HS-5 (cell line): ENCODE results near the gene EIF3C.
"Not testable (repeated sequence)": the region's sequence is repeated elsewhere in the genome, so short reads cannot be mapped to it uniquely, and the experiment has no call there.

ENCODE experiments used
- DNase-seq: peaks from one replicate; pipeline ENCODE4 v3.0.0-alpha.2; 2012; ENCODE audit warnings: low read depth

The EIF3C gene

DNA sequence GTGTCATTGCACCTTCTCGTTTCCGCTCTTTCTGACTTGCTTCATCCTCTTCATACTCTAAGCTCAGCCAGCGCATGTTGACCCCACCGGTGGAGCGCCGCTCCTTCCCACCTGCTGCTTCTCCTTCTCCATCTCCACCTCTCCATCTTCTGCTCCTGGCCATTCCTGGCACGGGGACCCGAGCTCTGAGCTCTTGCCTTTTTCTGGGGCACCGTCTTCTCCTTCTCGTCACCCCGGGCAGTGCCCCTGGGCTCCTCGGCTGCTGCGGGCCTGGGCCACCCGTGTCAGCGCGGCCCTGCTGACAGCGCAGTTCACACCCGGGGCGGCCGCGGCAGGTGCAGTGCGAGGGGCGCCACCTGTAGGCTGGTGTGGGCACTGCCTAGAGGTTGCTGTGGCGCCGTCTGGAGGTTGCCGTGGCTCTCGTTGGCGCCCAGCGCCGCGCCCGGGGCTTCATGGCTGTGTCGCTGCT is 38.8 kb downstream of the EIF3C start:
- not testable (repeated sequence) for DNase-seq

DNA sequence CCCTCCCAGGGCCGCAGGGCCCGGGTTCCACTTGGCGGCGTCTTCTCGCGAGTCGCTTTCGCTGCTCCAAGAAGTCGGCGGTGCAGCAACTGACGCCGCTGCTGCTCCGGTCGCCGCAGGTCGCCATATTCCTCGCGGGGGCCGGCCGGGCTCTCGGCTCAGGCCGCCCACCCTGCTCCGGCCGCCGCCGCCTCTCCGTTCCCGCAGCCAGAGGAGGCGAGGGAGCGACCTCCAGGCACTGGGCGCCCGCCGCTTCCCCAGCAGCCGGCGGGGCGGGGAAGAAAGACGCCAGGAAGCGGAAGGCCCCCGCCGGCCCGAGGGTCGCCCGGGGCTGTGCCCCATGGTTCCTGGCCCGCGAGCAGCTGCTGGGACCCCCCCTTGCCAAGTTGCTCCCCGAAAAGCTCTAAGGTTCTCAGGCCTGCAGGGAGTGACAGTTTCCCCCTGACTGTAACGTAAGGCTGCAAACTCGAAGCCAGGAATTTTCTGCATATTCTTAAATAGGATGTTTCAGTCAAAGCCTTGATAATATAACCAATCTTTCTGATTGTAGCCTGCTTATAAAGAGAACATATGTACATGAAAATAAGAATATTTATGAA is 39.3 kb downstream of the EIF3C start:
- DNase-seq: not testable (repeated sequence)

DNA sequence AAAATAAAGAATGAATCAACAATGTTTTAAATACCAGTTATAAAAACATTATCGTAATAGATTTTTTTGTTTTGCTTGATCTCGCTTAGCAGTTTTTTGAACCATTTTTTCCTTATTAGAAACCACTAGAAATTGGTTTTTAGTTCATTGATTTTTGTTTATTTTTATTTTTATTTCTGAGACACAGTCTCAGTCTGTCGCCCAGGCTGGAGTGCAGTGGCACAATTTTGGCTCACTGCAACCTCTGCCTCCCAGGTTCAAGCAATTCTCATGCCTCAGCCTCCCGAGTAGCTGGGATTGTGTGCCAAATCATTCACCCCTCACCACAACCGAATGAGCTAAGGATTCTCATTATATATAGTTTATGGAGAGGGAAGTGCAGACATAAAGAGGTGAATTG is 40.2 kb downstream of the EIF3C start, which contains the start of gene NPIPB9:
TSS of gene NPIPB9 (plus strand) at position 301 of the 400 bp plus-strand sequence.
- DNase-seq: not testable (repeated sequence)

DNA sequence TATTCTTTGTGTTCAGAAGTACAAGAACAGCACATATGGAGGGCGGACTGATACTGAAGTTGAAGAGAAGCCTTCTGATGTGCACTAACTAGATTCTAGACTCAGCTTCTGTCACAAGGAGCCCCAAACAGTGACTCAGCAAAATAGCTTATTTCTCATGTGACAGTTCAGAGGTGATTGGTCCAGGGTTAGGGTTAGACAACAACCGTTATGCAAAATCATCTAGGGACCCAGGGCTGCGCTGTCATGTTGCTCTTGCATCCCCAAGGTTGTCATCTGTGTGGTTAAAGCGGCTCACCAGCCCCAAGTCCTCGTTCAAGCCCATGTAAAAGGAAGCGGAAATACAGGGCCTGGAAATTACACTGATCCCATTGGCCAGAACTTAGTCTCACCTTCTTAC is 70.4 kb downstream of the EIF3C start:
- DNase-seq: not testable (repeated sequence)

DNA sequence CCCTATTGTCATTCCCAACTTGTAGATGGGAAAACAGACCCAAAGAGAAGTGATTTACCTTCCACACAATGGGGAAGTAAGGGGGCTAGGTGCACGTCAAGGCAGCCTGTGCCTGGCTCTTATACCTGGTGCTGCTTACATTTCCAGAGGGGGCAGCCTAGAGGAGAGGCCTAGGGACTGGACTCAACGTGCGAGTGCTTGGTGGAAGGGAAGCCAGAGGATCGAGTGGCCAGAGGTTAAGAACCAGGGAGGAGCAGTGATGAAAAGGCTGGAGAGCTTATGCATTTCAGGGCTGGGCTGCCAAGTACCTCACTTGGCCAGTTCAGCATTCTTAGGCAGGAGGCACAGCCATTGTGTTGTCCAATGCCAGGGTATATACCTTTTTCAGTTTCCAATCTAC is 71.1 kb downstream of the EIF3C start:
- not testable (repeated sequence) for DNase-seq
